ENCODE results near the gene ROBO1.

DNA sequence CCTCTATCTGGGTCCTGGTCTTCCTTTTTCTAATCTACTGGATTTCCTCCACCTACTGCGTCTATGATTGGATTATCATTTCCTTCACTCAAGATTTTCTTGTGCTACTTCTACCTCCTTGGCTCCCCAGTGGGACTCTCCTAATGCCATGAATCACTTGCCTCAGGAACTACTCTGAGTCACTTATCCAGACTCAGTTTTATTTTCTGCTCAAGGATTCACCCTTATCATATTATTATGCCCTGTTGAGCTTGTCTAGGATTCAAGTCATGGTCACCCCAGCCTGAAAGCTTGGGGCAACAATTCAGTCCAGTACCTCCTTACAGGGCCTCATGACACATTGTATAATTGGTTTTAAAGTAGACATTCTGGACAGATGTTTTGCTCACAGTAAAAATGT, 968.1 kb downstream of the ROBO1 start:
- TF ChIP-seq, protein P1, sequence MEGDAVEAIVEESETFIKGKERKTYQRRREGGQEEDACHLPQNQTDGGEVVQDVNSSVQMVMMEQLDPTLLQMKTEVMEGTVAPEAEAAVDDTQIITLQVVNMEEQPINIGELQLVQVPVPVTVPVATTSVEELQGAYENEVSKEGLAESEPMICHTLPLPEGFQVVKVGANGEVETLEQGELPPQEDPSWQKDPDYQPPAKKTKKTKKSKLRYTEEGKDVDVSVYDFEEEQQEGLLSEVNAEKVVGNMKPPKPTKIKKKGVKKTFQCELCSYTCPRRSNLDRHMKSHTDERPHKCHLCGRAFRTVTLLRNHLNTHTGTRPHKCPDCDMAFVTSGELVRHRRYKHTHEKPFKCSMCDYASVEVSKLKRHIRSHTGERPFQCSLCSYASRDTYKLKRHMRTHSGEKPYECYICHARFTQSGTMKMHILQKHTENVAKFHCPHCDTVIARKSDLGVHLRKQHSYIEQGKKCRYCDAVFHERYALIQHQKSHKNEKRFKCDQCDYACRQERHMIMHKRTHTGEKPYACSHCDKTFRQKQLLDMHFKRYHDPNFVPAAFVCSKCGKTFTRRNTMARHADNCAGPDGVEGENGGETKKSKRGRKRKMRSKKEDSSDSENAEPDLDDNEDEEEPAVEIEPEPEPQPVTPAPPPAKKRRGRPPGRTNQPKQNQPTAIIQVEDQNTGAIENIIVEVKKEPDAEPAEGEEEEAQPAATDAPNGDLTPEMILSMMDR (IDR thresholded peaks at IDR 0.05; ENCODE audit: insufficient read depth, low read length, poor library complexity, severe bottlenecking), result no peak
- TF ChIP-seq EZH2phosphoT487 (conservative IDR thresholded peaks at IDR 0.05; ENCODE audit: low read length), result no peak
